NCI-H345 treated with DMSO at 0.1 percent for 48 hours (cell line): ENCODE measurements around the gene DYNC2LI1.

Source experiments
- DNase-seq: peaks from one replicate; lab custom pipeline; 2025; ENCODE audit not compliant: unreplicated experiment; lab: John Stamatoyannopoulos, UW

The DYNC2LI1 gene

DNA sequence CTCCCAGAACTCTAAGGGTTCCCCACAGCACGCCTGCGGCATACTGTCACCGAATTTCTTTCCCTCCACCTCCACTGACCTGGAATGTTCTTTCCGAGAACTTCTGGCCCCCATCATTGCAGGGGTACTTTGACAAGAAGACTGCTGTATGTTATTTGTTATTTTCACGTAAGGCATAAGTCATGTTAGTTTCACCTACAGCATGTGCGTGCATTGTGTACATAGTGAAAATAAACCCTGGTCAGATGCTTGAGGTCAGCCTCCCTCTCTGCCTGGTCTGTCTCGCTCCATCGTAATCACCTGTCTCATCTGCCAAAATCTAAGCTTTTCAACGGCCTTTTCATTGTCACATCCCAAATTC, 69.0 kb downstream of the DYNC2LI1 start:
- no peak for DNase-seq

DNA sequence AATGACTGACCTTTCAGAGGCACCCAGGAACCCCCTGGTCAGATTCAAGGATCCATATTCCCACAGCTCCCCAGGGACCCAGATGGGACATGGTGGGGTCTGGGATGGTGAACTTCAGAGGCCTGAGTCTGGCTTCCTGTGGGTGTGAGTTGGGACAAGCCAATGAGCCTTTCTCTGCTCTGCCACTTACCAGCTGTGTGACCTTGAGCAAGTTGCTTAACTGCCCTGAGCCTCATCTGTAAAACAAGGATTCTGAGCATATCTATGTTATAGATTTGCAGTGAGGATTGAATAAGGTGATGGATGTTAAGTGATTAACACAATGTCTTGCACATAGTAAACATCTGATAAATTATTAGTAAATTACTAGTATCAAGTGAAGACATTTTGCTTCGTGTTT, 71.3 kb downstream of the DYNC2LI1 start:
- DNase-seq = no peak

DNA sequence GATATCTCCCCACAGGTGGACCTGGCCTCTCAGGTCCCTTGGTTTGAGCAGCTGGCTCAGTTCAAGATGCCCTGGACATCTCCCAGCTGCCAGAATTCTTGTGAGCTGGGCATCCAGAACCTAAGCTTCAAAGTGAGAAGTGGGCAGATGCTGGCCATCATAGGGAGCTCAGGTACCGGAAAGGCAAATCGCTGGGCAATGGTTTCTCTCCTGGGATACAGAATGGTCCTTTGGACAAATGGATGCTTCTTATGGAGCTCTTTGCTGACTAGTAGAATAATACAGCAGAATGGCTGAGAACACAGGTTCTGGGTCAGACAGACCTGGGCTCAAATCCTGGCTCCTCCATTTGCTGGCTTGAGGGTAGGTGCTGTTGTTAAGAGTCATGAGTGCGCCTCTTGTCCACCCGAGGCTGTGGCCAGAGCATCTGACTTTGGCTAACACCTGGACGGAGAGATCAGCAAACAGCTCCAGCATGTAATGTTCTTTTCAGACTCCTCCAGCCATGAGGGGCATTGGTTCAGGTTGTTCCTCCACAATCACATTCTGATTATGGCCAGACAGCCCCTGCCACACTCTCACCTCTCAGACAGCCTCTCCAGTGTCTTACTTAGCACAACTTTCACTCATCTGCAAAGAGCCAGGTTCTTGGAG, 72.4 kb downstream of the DYNC2LI1 start:
- DNase-seq = no peak

DNA sequence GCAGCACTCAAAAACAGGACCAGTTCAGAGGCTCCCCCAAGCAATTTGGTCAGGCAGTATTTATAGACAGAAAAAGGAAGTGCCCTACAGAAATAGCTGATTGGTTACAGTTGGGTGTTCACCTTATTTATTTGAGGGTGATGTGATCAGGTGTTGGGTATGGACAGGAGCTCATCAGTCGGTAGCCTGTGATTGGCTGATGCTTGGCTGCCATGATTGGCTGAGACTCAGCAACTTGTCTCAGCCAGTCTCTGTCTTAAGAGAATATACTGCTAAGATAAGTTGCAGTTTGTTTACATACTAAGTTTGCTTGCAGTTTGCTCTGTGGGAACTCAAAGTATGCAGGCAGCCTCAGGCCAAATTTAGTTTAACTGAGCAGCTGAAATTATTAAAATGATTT, 74.4 kb downstream of the DYNC2LI1 start:
- DNase-seq = no peak

DNA sequence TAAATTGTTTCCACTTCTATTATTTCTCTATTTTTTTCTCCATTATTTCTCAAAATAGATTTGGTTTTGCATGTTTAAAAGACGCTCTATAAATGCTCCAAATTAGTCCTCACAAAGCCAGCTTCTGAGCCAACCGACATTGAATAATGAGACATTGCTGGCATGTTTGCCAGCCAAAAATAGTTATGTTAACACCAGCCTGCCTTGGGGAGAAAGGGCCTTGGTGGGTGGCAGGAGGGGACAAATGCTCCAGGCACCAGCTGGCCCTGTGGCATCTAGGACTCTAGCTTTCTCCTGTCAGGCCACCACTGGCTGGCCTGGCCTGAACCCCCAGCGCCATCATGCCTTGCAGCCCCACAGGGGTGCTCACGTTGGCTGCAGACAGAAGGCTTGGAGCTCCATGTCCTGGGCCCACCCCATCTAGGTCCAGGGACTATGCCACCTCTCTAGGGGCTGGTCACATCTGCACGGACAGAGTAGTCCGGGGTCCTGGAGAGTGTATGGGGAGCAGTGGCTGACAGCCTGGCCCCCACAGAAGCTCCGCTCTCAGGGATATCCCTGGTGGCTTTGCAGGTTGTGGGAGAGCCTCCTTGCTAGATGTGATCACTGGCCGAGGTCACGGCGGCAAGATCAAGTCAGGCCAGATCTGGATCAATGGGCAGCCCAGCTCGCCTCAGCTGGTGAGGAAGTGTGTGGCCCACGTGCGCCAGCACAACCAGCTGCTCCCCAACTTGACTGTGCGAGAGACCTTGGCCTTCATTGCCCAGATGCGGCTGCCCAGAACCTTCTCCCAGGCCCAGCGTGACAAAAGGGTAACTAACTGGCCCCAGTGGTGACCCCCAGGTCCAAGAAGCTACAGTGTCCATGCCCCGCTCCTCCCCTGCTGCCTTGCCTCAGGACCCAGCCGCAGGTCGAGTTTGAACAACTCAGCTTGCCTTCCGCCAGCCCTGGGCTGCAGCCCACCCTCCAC, 77.5 kb downstream of the DYNC2LI1 start:
- DNase-seq = no peak

DNA sequence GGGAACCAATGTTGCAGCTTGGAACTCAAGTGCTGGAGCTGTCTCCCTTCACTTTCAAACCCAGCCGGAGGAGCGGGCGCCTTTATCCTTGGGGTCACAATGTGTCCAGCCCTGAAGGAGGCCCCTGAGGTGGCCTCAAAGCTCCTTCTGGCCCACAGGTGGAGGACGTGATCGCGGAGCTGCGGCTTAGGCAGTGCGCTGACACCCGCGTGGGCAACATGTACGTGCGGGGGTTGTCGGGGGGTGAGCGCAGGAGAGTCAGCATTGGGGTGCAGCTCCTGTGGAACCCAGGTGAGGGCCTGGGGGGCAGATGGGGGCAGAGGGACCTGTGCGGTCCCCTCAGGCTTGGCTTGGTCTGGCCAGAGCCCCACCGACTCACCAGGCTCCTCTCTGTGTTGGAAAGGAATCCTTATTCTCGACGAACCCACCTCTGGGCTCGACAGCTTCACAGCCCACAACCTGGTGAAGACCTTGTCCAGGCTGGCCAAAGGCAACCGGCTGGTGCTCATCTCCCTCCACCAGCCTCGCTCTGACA, 78.4 kb downstream of the DYNC2LI1 start:
- no peak for DNase-seq

DNA sequence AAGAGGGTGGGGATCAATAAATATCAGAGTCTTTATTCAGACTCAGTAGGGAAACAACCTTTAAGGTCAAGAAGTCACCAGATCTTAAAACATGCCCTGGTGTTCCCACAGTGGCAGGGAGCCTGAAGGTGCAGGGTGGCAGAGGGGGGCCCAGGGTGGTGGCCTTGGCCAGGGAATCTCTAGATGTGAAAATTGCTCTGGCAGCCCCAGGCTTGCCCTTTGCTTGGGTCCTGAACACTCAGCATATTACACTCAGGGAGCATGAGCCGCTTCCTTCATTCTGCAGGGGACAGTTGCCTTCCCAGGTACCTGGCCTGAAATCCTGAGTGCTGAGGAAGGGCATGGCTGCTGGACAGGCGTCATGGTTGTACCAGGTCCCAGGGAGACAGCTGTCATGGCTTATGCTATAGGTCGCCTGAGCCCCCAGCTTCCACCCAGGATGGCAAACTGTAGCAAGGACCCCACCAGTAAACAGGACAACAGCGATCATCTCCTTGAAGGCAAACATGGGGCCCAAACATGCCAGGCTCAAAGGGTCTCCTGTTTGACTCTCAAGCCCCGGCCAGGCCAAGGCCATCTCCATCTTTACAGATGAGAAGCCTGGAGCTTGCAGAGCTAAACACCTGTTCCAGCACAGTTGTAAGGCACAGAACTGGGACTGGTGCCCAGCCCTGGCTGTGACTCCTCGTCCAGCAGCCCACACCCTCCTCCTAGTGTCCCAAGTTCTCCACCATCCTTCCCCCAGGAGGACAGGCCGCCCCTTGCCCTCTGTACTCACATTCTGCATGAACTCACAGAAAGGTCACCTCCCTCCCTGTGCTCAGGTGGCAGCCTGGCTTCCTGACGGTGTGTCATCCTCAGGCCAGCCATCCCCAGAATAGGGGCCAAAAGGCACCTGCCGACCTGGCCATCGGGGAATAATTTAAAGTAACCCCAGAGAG, 79.6 kb downstream of the DYNC2LI1 start:
- DNase-seq = no peak

DNA sequence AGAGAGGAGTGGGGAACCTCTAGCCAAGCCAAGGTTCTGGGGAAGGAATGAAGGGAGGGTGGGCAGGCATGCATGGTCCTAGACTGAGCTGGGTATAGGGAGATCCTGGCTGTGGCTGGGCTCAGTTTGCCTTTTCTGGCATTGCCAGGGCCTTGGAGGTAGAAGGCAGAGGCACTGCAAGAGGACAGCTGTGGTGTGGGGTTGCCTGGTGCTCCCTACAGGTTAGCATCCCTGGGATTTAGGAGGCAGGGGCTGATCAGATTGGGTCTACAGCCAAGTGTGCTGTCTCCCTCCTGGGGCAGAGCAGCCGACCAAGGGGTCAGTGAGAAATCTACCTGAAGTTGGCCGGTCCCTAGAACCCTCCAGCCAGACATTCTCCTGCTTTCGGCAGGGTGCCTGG, 80.8 kb downstream of the DYNC2LI1 start:
- DNase-seq = no peak

DNA sequence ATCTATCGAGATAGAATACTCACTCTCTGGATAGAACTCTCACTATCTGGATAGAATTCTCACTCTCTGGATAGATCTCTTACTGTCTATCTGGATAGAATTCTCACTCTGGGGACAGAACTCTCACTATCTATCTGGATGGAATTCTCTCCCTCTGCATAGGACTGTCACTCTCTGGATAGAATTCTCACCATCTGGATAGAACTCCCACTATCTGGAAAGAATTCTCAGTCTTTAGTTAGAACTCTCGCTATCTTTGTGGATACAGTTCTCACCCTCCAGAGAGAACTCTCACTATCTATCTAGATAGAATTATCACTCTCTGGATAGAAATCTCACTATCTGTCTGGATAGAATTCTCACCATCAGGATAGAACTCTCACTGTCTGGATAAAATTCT, 81.5 kb downstream of the DYNC2LI1 start:
- DNase-seq = no peak
